Upper lobe of left lung (tissue), 6 donors: ENCODE results near the gene ITPK1. TPM values are rescaled to one million over a fixed set of nuclear protein-coding genes. Genes with fewer than 3 reads are reported as not detected.
A peak's percentile ranks its signal among the peaks of the same experiment; 100 is the strongest.

Experiments used
- ATAC-seq, 2 donors: fragments of 200-7000 bp; cut with Tn5 transposase; one replicate each; pipeline ENCODE4 v1.9.1; 2022; ENCODE audit warnings: mild to moderate bottlenecking in 2 of 2, moderate library complexity in 2 of 2; ENCODE audit not compliant: low FRiP score in 2 of 2
- DNase-seq, 2 donors: peaks; one replicate each; pipeline ENCODE4 v3.0.0-alpha.2; 2019 to 2020
- H3K27ac ChIP-seq, 4 donors: fragments of 200-600 bp; sonication (generic); one replicate each; pipeline ENCODE4 v1.5.1; 2016 to 2019
- H3K27me3 ChIP-seq, 4 donors: fragments of 200-600 bp; sonication (generic); one replicate each; pipeline ENCODE4 v1.5.1; 2017 to 2019
- H3K36me3 ChIP-seq, 4 donors: fragments of 200-600 bp; sonication (generic); one replicate each; pipeline ENCODE4 v1.5.1; 2016 to 2019
- H3K4me1 ChIP-seq, 4 donors: fragments of 200-600 bp; sonication (generic); one replicate each; pipeline ENCODE4 v1.5.1; 2018 to 2019
- H3K4me3 ChIP-seq, 4 donors: fragments of 200-600 bp; sonication (generic); one replicate each; pipeline ENCODE4 v1.5.1; 2017 to 2019; ENCODE audit warnings: mild to moderate bottlenecking in 2 of 4, moderate library complexity in 1 of 4
- H3K9me3 ChIP-seq, 4 donors: fragments of 200-600 bp; sonication (generic); one replicate each; pipeline ENCODE4 v1.5.1; 2018 to 2019
- EP300 ChIP-seq, 4 donors: sonication (generic); formaldehyde crosslinking; IDR thresholded peaks; one replicate each; pipeline ENCODE4 v1.5.1; 2017; ENCODE audit warnings: antibody characterized with exemption in 4 of 4, control low read depth in 2 of 4
- POLR2A ChIP-seq, 4 donors: fragments of 450-650 bp; IDR thresholded peaks; one replicate each; pipeline ENCODE4 v1.5.1; 2016 to 2017; ENCODE audit warnings: antibody characterized with exemption in 4 of 4, mild to moderate bottlenecking in 2 of 4
- POLR2AphosphoS5 ChIP-seq, 2 donors: sonication (generic); formaldehyde crosslinking; IDR thresholded peaks; one replicate each; pipeline ENCODE4 v1.5.1; 2017; ENCODE audit warnings: antibody characterized with exemption in 2 of 2
- WGBS, 2 donors: methylation state at CpG; one replicate each; pipeline ENCODE4 v1.1.5; 2017 to 2018; 5-methylcytosine and 5-hydroxymethylcytosine counted together
- total RNA-seq, 6 donors: library from RNA; depleted of rRNA in 4 of 6; stranded (reverse); fragments of >200 nt in 4 of 6; gene quantifications; one replicate each; pipeline versions ENCODE4 v1.1.0 to v1.2.1, GENCODE V29; 2016 to 2021
- TF ChIP-seq, protein P1 (sequence below), 6 experiments: fragments of 450-650 bp in 4 of 6; fragments of 200-600 bp in 2 of 6; sonication (generic) in 2 of 6; IDR thresholded peaks; one replicate each; pipeline ENCODE4 v1.5.1; 2016 to 2019; ENCODE audit warnings: antibody characterized with exemption in 6 of 6
- donor health status: DM: no; HTN: no; CAD: no; lungs with moderate emphysema.
- donor health status: DM: no; HTN: yes; CAD: no; lungs with severe emphysema.

Gene ITPK1
- total RNA-seq, 6 donors from 2014 or later = 41.9 to 128 (median 86.1) TPM

DNA sequence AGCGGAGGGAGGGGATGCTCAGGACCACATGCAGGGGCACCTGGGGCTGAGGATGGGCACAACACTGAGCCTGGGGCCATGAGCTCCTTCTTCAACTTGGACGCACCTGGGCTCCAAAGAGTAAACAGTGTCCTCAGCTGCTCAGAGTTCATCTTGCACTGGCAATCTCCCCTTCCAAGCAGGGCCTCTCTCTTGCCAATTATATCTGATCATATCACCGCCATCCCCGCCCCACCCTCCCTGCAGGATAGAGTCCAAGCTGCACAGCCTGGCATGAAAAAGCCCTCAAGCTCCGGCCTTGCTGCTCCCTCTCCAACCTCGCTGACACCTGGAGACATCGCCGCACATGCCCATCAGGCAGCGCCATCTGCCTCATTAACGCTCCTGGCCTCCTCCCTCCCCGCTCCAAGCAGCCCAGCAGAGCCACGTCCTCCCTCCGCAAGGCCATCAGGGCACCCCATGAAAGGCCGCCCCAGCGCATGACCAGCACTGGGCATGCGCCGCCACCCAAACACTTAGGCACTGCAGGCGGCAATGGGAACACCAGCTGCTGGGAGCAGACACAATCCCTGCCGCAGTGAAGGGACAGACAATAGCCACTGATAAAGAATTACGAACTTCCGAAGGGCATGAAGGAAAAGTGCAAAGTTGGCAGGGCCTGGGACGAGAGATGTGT lies 103.9 kb downstream of the ITPK1 start:
- Histone ChIP-seq H3K27ac (no peak overlapping the region), H3K9me3 (no peaks in the 10 kb centered on the region), H3K27me3 (no peaks in the 10 kb centered on the region), H3K36me3 (peaks cover 0 to 21% (median 7%) of the 10 kb centered on the region in 4 donors), H3K4me1 (peaks cover 28 to 80% (median 64%) of the 10 kb centered on the region in 4 donors), H3K4me3 (no peak overlapping the region)
- TF ChIP-seq POLR2AphosphoS5 (IDR thresholded peaks at IDR 0.05) = no peak
- TF ChIP-seq, protein P1, sequence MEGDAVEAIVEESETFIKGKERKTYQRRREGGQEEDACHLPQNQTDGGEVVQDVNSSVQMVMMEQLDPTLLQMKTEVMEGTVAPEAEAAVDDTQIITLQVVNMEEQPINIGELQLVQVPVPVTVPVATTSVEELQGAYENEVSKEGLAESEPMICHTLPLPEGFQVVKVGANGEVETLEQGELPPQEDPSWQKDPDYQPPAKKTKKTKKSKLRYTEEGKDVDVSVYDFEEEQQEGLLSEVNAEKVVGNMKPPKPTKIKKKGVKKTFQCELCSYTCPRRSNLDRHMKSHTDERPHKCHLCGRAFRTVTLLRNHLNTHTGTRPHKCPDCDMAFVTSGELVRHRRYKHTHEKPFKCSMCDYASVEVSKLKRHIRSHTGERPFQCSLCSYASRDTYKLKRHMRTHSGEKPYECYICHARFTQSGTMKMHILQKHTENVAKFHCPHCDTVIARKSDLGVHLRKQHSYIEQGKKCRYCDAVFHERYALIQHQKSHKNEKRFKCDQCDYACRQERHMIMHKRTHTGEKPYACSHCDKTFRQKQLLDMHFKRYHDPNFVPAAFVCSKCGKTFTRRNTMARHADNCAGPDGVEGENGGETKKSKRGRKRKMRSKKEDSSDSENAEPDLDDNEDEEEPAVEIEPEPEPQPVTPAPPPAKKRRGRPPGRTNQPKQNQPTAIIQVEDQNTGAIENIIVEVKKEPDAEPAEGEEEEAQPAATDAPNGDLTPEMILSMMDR (IDR thresholded peaks at IDR 0.05) = no peak
- TF ChIP-seq POLR2A (IDR thresholded peaks at IDR 0.05) = no peak
- no peak for TF ChIP-seq EP300 (IDR thresholded peaks at IDR 0.05)
- WGBS, 2 donors = 68 to 84% methylated on average over 22 of the region's 22 CpGs
- no peak for ATAC-seq
- no peak for DNase-seq

DNA sequence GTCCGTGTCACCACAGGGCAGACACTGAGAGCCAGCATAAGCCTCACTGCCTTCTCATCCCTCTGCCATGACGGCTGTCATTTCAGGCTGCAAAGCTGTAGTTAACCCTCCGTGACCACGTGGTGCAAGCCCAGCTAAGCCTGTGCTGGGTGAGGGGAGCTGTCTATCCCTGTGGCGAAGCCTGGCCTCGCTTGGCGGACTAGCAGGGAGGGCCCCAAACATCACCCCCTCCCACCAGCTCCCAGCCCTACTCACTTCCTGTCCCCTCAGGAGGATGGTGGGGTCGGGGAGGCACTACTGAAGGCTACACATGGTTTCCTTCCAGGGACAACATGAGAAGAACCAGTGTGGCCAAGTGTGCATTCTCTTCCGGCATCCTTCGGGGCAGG lies 104.6 kb downstream of the ITPK1 start:
- TF ChIP-seq, protein P1 (IDR thresholded peaks at IDR 0.05) = no peak
- TF ChIP-seq POLR2AphosphoS5 (IDR thresholded peaks at IDR 0.05) = no peak
- TF ChIP-seq EP300 (IDR thresholded peaks at IDR 0.05) = no peak
- no peak for TF ChIP-seq POLR2A (IDR thresholded peaks at IDR 0.05)
- no peaks in the 10 kb centered on the region for H3K27me3 ChIP-seq
- H3K36me3 ChIP-seq = peaks cover 0 to 15% (median 5%) of the 10 kb centered on the region in 4 donors
- 64 to 72% methylated on average over 5 to 10 of the region's 10 CpGs for WGBS, 2 donors
- H3K4me3 ChIP-seq = no peak overlapping the region
- no peak overlapping the region for H3K27ac ChIP-seq
- H3K4me1 ChIP-seq = peaks cover 28 to 84% (median 67%) of the 10 kb centered on the region in 4 donors
- H3K9me3 ChIP-seq = no peaks in the 10 kb centered on the region
- DNase-seq (no peak), ATAC-seq (no peak)

DNA sequence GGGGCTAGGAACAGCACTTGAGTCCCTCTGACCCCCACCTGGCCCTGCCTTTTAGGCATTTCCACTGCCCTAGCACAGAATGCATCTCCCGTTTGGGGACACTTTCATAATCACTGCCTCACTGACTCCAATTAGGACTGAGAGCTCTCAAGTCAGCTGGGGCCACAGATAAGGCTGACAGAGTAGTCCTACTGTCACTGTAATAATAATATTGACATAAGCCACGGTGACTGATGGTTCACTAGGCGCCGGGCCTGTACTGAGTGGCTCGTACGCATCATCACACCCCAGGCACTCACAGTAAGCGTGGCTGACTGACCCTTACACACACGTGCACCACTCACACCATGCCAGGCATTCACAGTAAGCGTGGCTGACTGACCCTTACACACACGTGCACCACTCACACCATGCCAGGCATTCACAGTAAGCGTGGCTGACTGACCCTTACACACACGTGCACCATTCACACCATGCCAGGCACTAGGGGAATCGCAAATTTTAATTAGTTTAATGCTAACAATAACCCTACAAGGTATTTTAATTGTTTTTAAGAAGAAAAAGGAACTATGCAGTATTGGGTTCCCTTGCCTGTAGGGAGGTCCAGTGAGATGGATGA lies 105.1 kb downstream of the ITPK1 start:
- TF ChIP-seq EP300 (IDR thresholded peaks at IDR 0.05) (no peak), POLR2AphosphoS5 (IDR thresholded peaks at IDR 0.05) (peak in 1 of 2 donors; percentile 20), POLR2A (IDR thresholded peaks at IDR 0.05) (no peak)
- TF ChIP-seq, protein P1 (IDR thresholded peaks at IDR 0.05) = no peak
- Histone ChIP-seq H3K4me3 (no peak overlapping the region), H3K4me1 (peaks cover 28 to 89% (median 69%) of the 10 kb centered on the region in 4 donors), H3K9me3 (no peaks in the 10 kb centered on the region), H3K27me3 (no peaks in the 10 kb centered on the region), H3K36me3 (peaks cover 0 to 10% (median 1%) of the 10 kb centered on the region in 4 donors), H3K27ac (no peak overlapping the region)
- 64 to 68% methylated on average over 13 of the region's 13 CpGs for WGBS, 2 donors
- ATAC-seq (no peak), DNase-seq (no peak)

DNA sequence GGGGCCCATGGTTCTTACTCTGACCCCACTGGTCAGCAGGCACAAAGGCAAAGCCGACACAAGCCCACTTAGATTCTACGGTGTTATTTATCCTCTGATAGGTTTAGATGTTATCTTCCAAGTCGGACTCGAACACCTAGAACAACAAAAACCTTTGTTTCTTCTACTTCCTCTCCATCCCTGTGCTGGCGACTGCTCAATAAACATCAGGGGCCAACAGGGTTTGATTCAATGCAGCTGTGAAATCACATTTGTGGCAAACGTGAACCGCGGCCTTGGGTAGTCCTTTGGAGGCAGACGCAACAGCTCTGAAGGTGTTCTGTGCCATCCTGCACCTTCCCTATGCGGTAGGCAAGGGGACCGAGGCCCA lies 105.6 kb downstream of the ITPK1 start:
- DNase-seq (no peak), ATAC-seq (no peak)
- H3K4me3 ChIP-seq = no peak overlapping the region
- no peaks in the 10 kb centered on the region for H3K9me3 ChIP-seq
- no peak for TF ChIP-seq EP300 (IDR thresholded peaks at IDR 0.05)
- TF ChIP-seq POLR2AphosphoS5 (IDR thresholded peaks at IDR 0.05) = no peak
- no peak for TF ChIP-seq POLR2A (IDR thresholded peaks at IDR 0.05)
- TF ChIP-seq, protein P1 (IDR thresholded peaks at IDR 0.05) = no peak
- WGBS, 2 donors = 73 to 79% methylated on average over 11 of the region's 11 CpGs
- H3K27me3 ChIP-seq = no peaks in the 10 kb centered on the region
- peaks cover 0 to 5% (median 0%) of the 10 kb centered on the region in 4 donors for H3K36me3 ChIP-seq
- peaks cover 28 to 86% (median 71%) of the 10 kb centered on the region in 4 donors for H3K4me1 ChIP-seq
- H3K27ac ChIP-seq = no peak overlapping the region
